ENCODE measurements around the gene IGFLR1. TPM values are rescaled to one million over a fixed set of nuclear protein-coding genes. Genes with fewer than 3 reads are reported as not detected.

Gene IGFLR1
- total RNA-seq, 2 donors from 2014 or later, result 6.0 to 11.2 TPM

GRCh38 chr19:35785339-35785627, 43.0 kb upstream of the IGFLR1 start:
- WGBS, 2 donors, result 84 to 95% methylated on average over 8 of the region's 10 CpGs
- no peak overlapping the region for H3K27ac ChIP-seq
- H3K4me1 ChIP-seq, result no peaks in the 10 kb centered on the region
- TF ChIP-seq POLR2A (IDR thresholded peaks at IDR 0.05), result no peak
- no peaks in the 10 kb centered on the region for H3K36me3 ChIP-seq (replicated peaks in 1 of 2; ENCODE audit: insufficient read depth in 1 of 2, low read depth in 2 of 2)
- DNase-seq (no peak), ATAC-seq (no peak)
- no peaks in the 10 kb centered on the region for H3K27me3 ChIP-seq
- intact Hi-C loops (cut with DNase I), result no loop called here
- H3K9me3 ChIP-seq, result no peaks in the 10 kb centered on the region
- no peak overlapping the region for H3K4me3 ChIP-seq

- WGBS, 2 donors, result 82% methylated on average over 22 to 28 of the region's 45 CpGs
- Histone ChIP-seq H3K4me3 (no peak overlapping the region), H3K4me1 (no peaks in the 10 kb centered on the region), H3K9me3 (no peaks in the 10 kb centered on the region), H3K27me3 (no peaks in the 10 kb centered on the region), H3K36me3 (replicated peaks in 1 of 2; ENCODE audit: insufficient read depth in 1 of 2, low read depth in 2 of 2) (no peaks in the 10 kb centered on the region), H3K27ac (no peak overlapping the region)
- no peak for ATAC-seq
- TF ChIP-seq POLR2A (IDR thresholded peaks at IDR 0.05) (no peak), CTCF (IDR thresholded peaks at IDR 0.05) (no peak)
- DNase-seq, result no peak
- intact Hi-C loops (cut with DNase I), result no loop called here
Measured at GRCh38 chr19:35784503-35785338, 42.5 kb upstream of the IGFLR1 start.

GRCh38 chr19:35783469-35784434, 41.5 kb upstream of the IGFLR1 start:
- H3K36me3 ChIP-seq (replicated peaks in 1 of 2; ENCODE audit: insufficient read depth in 1 of 2, low read depth in 2 of 2), result no peaks in the 10 kb centered on the region
- H3K4me1 ChIP-seq, result no peaks in the 10 kb centered on the region
- ATAC-seq (no peak), DNase-seq (no peak)
- H3K27ac ChIP-seq, result no peak overlapping the region
- intact Hi-C loops (cut with DNase I), result no loop called here
- no peaks in the 10 kb centered on the region for H3K9me3 ChIP-seq
- 90 to 91% methylated on average over 19 to 25 of the region's 28 CpGs for WGBS, 2 donors
- no peaks in the 10 kb centered on the region for H3K27me3 ChIP-seq
- TF ChIP-seq POLR2A (IDR thresholded peaks at IDR 0.05) (no peak), CTCF (IDR thresholded peaks at IDR 0.05) (no peak)
- H3K4me3 ChIP-seq, result no peak overlapping the region

GRCh38 chr19:35782589-35782988, 40.3 kb upstream of the IGFLR1 start:
- no peak for DNase-seq
- TF ChIP-seq CTCF (IDR thresholded peaks at IDR 0.05) (no peak), POLR2A (IDR thresholded peaks at IDR 0.05) (no peak)
- intact Hi-C loops (cut with DNase I), result no loop called here
- H3K9me3 ChIP-seq, result no peaks in the 10 kb centered on the region
- ATAC-seq, result no peak
- no peaks in the 10 kb centered on the region for H3K4me1 ChIP-seq
- H3K27me3 ChIP-seq, result no peaks in the 10 kb centered on the region
- no peaks in the 10 kb centered on the region for H3K36me3 ChIP-seq (replicated peaks in 1 of 2; ENCODE audit: insufficient read depth in 1 of 2, low read depth in 2 of 2)
- no peak overlapping the region for H3K4me3 ChIP-seq
- WGBS, 2 donors, result 91 to 95% methylated on average over 9 to 12 of the region's 12 CpGs
- no peak overlapping the region for H3K27ac ChIP-seq

GRCh38 chr19:35781650-35782049, 39.4 kb upstream of the IGFLR1 start:
- Histone ChIP-seq H3K27me3 (no peaks in the 10 kb centered on the region), H3K27ac (no peak overlapping the region), H3K36me3 (replicated peaks in 1 of 2; ENCODE audit: insufficient read depth in 1 of 2, low read depth in 2 of 2) (no peaks in the 10 kb centered on the region), H3K4me3 (no peak overlapping the region), H3K9me3 (no peaks in the 10 kb centered on the region), H3K4me1 (no peaks in the 10 kb centered on the region)
- ATAC-seq, result no peak
- 88 to 90% methylated on average over 9 of the region's 9 CpGs for WGBS, 2 donors
- no peak for TF ChIP-seq CTCF (IDR thresholded peaks at IDR 0.05)
- no peak for TF ChIP-seq POLR2A (IDR thresholded peaks at IDR 0.05)
- intact Hi-C loops (cut with DNase I), result no loop called here
- no peak for DNase-seq
